GM13976 (cell line): ENCODE data around the gene ZBTB45.

Source experiments
- DNase-seq: peaks from one replicate; pipeline ENCODE4 v3.0.0; 2012; ENCODE audit warnings: low spot score
- CTCF ChIP-seq: IDR thresholded peaks from 2 replicates; pipeline ENCODE4 v1.5.1; 2012; ENCODE audit warnings: borderline replicate concordance, mild to moderate bottlenecking; ENCODE audit not compliant: insufficient read depth; ENCODE audit errors: extremely low read depth, missing control alignments, control extremely low read depth
- in situ Hi-C: fragments of 300-500 bp; cut with MboI; formaldehyde crosslinking; loops from one replicate; pipeline ENCODE4 v1.12.0; 2022; ENCODE audit warnings: low sequenced_read_pairs, mixed read lengths, inconsistent platforms; ENCODE audit not compliant: unreplicated experiment

Gene ZBTB45

GRCh38 chr19:58558066-58558622 is 38.5 kb upstream of the ZBTB45 start, which contains the start of gene UBE2M:
Gene UBE2M, minus strand, starts transcription at chr19:58558611. Its CDS starts 230 bp downstream, at chr19:58558381.
- in situ Hi-C loops: no loop called here
- TF ChIP-seq CTCF: no peak
- no peak for DNase-seq

- DNase-seq: no peak
- in situ Hi-C loops: no loop called here
- TF ChIP-seq CTCF: no peak
Observed at GRCh38 chr19:58557221-58558065, 37.8 kb upstream of the ZBTB45 start.

DNA sequence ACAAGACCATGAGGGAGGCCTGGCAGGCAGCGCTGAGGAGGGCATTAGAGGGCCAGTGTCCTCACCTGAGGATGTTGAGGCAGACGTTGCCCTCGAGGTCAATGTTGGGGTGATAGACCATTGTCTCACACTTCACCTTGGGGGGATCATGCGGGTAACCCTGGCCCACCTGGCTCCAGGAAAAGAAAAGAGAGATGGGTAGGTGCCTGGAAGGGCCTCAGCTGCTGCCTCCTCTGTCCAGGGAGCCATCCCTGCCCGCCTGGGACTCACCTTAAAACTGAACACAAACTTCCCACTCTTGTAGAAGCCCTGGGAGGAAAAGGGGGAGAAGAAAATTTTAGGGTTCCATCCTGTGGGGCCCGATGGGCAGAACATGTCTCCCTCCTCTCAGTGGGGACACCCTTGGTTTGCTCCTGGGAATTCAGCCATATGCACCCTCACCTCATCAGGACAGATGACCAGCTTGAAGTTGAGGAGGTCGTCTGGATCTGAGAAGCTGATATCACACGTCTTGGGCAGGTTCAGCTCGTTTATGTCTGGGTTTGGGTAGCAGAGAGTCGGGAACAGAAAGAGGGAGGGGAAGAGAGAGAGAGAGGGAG is 37.1 kb upstream of the ZBTB45 start:
- DNase-seq: no peak
- no peak for TF ChIP-seq CTCF
- in situ Hi-C loops: no loop called here

DNA sequence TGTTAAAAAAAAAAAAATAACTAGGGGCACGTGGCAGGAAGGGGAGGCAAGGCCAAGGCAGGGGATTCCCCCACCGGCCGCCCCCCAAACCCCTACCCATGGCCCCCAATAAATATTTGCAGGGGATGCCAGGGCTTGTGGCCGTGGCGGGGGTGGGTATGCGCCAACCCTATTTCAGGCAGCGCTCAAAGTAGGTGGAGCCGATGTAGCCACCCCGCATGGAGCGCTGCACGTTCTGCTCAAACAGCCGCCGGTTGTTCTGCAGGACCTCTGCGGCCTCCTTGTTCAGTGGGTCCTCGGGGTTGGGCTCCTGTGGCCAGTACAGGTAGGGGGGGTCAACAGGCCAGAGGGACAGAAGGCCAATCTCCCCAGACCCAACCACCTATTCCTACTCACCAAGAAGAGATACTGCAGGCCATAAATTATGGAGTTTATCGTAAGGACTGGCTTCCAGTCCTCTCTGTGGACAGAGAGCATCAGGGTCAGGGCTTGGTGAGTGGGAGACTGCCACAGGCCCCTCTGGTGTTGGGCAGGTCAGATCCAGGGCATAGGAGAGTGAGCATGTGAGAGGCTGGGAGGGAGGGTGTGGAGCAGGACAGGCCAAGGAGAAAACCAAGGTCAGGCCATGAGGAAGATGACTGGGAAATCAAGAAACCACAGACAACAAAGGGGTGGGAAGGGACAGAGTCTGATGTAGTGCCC is 36.5 kb upstream of the ZBTB45 start:
- no peak for DNase-seq
- TF ChIP-seq CTCF: no peak
- in situ Hi-C loops: no loop called here

GRCh38 chr19:58555369-58555885 is 35.8 kb upstream of the ZBTB45 start:
- no peak for TF ChIP-seq CTCF
- in situ Hi-C loops: no loop called here
- DNase-seq: no peak

- in situ Hi-C loops: no loop called here
- TF ChIP-seq CTCF: no peak
- DNase-seq: peak; percentile 96
Observed at GRCh38 chr19:58554494-58555368, 35.1 kb upstream of the ZBTB45 start, which contains the start of gene CHMP2A. Gene CHMP2A, minus strand, starts transcription at chr19:58555105. Its CDS starts 893 bp downstream, at chr19:58554212.
